HPDE6-E6E7 (cell line): ENCODE measurements around the gene MCTP1.
A peak's percentile ranks its signal among the peaks of the same experiment; 100 is the strongest.
"Not testable (repeated sequence)": the region's sequence is repeated elsewhere in the genome, so short reads cannot be mapped to it uniquely, and the experiment has no call there.

Experiments
- DNase-seq: peaks from one replicate; pipeline ENCODE4 v3.0.0; 2011; ENCODE audit warnings: missing footprints; ENCODE audit errors: extremely low spot score

MCTP1 gene

GRCh38 chr5:94968507-94969095 lies 316.3 kb downstream of the MCTP1 start:
- DNase-seq: peak; percentile 9

DNA sequence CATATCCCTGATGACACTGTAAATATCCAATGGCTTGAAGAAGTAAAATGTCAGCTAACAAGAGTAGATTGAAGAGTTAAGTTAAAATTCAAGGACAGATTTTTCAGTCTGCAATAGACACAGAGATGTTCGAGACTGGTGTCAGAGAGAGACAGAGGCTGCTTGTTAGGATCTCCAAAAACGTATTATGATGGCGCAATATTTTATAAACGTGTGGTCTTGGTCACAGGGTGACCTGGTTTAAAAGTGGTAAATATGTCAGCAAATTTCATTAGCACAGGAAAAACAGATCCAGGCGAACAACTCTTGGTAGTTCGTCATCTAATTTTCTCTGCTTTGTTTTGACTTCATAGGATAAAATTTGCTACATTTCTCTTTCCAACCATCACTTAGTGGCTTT lies 317.4 kb downstream of the MCTP1 start:
- DNase-seq: no peak

DNA sequence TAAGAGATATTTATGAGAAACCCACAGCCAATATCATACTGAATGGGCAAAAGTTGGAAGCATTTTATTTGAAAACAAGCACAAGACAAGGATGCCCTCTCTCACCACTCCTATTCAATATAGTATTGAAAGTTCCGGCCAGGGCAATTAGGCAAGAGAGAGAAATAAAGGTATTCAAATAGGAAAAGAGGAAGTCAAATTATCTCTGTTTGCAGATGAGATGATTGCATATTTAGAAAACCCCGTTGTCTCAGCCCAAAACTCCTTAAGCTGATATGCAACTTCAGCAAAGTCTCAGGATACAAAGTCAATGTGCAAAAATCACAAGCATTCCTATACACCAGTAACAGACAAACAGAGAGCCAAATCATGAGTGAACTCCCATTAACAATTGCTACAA lies 325.6 kb downstream of the MCTP1 start:
- DNase-seq: not testable (repeated sequence)

DNA sequence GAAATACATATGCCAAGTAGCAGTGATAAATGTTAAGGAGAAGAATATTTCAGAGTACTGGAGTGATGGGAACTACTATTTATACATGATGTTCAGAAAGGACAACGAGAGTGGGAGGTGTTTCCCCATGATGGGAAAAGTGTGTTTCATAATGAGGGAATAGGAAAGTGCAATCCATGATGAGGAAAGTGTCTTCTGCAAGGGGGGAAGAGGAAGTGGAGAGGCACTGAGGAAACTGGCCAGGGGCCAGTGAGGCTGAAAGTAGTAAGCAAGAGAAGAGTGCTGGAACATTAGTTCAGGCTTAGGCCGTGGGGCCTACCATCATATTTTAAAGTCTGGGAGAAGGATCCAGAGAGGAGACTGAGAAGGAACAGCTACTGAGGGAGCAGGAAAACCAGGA lies 339.2 kb downstream of the MCTP1 start:
- DNase-seq: no peak

DNA sequence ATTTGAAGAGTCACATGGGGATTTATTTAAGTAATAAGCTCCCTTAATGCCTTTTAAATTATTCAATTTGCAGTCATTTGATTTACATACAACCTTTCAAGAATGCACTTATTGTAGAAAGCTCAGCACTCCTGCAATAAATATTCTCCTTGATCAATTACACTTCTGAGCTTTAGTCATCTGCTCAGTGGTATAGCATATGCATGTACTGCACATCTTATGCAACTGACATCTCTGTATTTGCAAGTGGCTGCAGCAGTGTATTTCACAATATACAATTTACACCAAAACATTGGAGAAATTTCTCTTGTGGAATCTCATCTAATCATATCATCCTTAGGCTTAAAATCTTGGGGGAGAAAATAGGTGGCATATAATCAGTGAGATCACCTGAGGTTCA lies 340.7 kb downstream of the MCTP1 start:
- no peak for DNase-seq

GRCh38 chr5:94941122-94941755 lies 343.7 kb downstream of the MCTP1 start:
- no peak for DNase-seq

- DNase-seq: no peak
Measured at GRCh38 chr5:94932259-94932658, 352.6 kb downstream of the MCTP1 start.

GRCh38 chr5:94928891-94929290 lies 356.0 kb downstream of the MCTP1 start:
- no peak for DNase-seq

DNA sequence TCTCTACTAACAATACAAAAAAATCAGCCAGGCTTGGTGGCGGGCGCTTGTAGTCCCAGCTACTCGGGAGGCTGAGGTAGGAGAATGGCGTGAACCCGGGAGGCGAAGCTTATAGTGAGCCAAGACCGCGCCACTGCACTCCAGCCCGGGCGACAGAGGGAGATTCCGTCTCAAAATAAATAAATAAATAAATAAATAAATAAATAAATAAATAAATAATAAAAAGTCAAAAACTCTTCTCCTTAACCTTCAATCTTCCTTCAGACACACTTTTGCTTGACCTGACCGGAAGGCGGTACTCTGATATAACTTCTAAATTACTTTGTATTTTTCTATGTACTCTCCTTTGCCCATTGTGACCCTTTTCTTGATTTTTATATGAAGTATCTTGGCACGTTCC lies 364.3 kb downstream of the MCTP1 start:
- DNase-seq: no peak

DNA sequence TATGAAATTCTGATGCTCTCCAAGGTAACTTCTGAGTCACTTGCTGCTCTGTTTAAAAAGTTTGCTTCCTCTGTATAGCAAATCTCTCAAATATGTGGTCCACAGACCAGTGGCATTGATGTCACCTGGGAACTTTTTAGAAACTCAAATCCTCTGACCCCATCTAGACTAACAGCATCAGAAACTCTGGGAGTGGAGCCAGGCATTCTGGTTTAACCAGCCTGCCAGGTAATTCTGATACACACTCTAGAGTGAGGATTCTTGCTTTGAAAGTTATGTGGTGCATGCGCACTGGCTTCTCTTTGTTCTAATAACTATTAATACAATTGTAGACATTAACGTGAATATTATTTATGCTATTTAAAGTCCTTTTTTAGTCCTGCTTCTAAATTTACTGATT lies 368.3 kb downstream of the MCTP1 start:
- DNase-seq: no peak

GRCh38 chr5:94911276-94911675 lies 373.6 kb downstream of the MCTP1 start:
- DNase-seq: no peak

DNA sequence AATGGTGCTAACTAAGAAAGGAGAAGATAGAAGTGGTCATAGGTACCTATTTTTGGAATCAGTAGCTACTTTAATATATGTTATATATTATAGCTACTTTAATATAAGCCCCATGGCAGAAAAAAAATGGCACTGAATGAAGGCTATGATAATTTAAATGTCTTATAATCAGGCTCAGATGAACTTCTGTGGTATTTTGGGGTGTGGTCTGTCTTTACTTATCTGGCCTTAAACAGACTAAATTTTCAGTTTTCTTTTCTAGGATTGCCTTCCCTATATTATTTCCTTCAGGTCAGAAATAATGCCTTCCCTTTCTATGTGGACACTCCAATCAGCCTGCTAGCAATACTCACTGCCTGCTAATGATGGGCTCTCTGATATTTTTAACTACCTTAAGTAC lies 374.2 kb downstream of the MCTP1 start:
- no peak for DNase-seq

- peak; percentile 11 for DNase-seq
Measured at GRCh38 chr5:94908889-94909480, 375.9 kb downstream of the MCTP1 start.

GRCh38 chr5:94906750-94907149 lies 378.1 kb downstream of the MCTP1 start:
- DNase-seq: no peak

GRCh38 chr5:94903726-94904125 lies 381.2 kb downstream of the MCTP1 start:
- no peak for DNase-seq

DNA sequence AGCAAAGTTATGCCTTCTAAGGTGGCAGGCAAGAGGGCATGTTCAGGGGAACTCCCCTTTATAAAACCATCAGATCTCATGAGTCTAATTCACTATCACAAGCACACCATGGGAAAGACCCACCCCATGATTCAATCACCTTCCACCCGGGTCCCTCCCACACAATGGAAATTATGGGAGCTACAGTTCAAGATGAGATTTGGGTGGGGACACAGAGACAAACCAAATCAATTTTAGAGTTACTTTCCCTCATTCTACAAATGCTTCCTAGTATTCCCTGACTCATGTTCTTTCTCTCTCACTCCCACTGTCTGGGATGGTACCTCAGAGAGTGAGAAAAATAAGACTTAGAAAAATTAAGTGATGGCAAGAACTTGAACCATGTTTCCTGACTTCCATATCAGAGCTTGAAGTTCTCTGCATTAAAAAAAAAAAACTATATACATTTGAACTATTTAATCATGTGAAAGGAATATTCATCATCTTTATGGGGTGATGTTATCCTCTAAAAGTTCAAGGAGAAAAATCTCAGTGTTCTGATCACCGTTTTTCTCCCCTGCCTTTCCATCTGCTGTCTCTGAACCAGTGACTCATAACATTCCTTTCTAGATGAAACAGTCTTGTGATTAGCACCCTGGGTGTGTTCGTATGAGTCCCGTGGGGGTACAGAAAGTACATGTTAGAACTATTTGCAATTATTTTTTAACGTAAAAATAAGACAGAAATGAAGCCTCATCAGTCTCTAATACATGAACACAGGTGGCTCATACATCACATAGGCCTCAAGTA lies 383.5 kb downstream of the MCTP1 start:
- DNase-seq: peak; percentile 49

GRCh38 chr5:94900006-94900505 lies 384.8 kb downstream of the MCTP1 start:
- no peak for DNase-seq

DNA sequence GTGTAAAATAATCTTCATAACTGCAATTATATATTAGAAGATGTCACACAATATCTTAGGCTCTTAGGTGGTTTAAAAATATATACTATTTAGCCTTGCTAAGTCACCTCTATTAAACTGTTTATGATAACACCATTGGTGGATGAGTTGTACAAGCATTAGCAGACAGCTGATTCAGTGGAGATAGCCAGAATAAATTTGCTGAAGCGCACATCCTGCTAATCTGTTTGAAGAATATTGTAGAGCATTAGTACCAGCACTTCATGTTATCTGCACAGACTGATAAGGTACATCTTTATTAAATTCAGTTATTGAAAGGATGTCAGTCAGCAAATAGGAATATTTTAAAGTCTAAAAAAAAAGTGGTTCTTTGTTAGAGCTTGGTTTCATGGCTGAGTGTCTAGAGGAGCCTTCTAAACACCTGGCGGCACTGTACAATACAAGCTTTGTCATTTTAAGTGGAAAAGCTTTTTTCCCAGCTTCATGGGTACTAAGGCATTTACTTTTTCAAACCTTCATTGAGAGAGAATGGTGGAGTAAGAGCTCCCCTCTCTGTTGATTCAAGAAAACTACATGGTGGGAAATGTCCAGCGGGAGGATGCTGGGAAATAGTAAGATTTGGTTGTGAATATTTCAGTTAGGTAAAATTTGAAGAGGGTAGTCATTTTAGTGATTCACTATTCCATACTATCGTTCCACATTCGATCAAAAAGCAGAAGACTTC lies 391.3 kb downstream of the MCTP1 start:
- DNase-seq: no peak

DNA sequence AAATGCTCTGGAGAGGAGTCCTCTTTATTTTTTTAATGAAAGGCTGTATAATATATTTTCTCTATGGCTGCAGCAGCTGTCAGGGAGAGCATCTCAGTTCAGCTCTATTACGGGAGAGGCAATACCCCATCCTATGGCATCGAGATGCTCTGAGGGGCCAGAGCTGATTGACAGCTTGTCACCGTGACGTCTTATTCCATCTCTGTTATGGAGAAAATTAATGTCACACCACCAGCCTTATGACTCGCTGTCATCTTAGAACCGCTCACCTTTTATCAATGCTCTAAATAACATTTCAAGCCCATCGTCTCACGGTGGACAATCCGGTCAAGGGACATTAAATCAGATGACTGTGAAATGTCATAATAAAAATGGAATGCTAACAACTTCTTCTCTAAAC lies 392.9 kb downstream of the MCTP1 start:
- no peak for DNase-seq

- no peak for DNase-seq
Measured at GRCh38 chr5:94891565-94891964, 393.3 kb downstream of the MCTP1 start.

DNA sequence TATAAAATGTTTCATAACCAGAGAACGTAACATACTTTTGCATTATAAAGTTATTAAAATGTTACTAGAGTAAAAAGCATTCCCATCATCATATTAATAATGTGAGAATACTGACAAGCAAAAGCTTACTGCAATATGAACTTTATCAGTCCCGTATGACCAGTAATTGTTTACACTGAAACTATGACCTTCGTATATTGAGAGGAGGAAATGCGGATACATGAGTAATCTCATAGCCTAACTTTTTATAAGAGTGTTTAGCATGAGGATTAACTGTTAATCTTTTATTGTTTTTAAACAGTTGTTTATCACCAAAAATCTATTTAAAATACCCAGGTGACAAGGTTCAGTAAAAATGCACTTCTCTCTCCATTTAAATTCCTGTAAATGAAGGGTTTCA lies 394.0 kb downstream of the MCTP1 start:
- DNase-seq: no peak

GRCh38 chr5:94888674-94889073 lies 396.2 kb downstream of the MCTP1 start:
- no peak for DNase-seq
